Activated gamma-delta T cell (primary cell): ENCODE results near the gene ATP5PD.
"Not testable (repeated sequence)": the region's sequence is repeated elsewhere in the genome, so short reads cannot be mapped to it uniquely, and the experiment has no call there.

Experiments
- DNase-seq: peaks from one replicate; lab custom pipeline; 2025; lab: John Stamatoyannopoulos, UW

Gene ATP5PD

DNA sequence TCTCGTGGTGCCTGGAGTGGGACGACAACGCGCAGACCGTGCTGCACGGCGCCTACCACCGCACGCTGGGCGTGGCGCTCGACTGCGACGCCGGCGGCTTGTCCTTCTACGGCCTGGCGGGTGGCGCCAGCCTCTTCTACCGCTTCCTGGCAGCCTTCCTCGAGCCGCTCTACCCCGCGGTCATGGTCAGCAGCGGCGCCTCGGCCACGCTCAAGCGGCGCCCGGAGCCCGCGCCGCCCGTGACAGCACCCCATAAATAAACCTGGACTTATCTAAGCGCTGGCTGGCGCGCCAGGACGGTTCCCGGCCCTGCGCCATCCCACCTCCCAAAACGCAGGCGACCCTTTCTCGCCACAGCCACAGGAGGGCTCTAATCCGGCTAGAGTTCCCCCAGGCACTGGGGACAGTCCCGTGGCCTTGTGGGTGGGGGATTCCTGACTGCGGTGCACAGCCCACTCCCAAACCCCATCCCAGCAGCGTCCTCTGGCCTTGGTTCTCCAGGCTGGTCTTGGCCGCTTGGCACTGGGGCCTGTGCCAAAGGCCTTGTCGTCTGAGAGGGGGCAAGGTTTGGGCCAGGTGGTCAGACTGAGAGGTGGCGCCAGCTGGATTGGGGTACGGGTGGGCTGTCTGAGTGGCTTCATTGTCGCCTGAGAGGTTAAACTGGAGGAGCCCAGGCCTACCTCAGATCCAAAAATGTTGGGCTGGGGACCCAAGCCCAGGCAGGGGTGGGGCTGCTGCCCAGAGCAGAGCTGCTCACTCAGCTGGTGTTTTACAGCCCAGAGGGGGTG lies 30.9 kb upstream of the ATP5PD start:
- no peak for DNase-seq

DNA sequence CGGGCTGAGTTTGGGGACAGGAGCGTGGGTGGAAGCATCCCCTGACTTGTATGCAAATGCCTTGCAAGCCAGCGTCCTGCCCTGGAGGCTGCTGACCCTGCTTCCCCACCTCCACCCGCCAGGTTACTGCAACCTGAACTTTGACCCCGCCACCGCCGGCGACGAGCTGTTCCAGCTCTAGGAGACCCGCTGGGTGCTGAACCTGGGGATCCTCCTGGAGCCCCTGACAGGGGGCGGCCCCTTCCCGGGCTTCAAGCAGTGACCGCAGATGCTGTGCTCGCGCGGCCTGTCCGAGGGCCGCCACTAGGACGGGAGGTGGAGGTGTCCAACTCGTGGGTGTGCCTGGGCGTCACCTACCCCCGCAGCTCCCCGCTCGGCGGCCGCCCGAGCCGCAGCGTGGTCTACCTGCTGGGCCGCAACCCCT lies 30.3 kb upstream of the ATP5PD start:
- DNase-seq: no peak

DNA sequence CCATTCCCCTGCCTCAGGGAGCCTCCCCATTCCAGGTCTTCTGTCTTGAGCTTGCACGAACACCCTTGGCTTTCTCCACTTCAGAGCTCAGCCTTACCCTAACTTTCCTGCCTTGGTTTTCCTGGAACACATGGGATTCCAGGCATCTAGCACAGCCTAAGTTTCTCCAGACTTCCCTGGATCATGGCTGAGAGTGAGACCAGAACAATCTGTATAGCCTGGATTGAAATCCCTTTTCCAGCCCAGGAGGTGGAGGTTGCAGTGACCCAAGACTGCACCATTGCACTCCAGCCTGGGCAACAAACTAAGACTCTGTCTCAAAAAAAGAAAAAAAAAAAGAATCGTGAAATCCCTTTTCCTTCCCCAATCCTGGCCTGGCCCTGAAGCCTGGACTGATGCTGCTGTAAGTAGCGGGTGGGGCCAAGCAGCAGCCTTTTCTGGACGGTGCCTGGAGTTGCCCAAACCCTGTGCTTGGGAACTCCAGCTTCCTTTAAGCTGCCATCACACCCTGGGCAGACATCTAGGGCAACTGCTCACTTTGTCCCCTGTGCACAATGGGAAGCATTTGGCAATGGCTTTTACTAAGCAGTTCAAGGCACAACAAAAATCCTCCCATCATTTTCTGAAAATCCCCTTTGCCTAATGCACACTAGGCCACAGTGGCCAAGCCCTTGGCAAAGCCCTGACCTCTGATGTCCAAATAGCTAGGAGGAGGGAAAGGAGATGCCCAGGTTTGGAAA lies 29.0 kb upstream of the ATP5PD start:
- DNase-seq: no peak

DNA sequence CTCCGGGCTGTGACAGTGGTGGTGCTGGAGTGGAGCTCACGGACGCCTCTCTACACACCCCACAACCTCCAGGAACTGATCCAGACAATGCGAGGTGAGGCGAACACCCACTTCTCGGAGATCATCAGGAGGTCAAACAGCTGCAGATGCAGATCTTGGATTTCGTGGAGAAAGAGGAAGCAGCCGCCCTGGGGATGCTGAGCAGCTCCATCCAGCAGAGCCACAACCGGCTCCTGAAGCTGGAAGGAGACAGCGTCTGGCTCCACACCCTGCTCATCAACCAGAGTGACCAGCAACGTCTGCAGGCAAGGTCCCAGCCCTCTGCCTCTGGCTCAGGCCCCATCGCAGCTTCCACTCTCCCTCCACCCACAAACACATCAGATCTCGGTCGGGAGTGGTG lies 27.8 kb upstream of the ATP5PD start:
- no peak for DNase-seq

DNA sequence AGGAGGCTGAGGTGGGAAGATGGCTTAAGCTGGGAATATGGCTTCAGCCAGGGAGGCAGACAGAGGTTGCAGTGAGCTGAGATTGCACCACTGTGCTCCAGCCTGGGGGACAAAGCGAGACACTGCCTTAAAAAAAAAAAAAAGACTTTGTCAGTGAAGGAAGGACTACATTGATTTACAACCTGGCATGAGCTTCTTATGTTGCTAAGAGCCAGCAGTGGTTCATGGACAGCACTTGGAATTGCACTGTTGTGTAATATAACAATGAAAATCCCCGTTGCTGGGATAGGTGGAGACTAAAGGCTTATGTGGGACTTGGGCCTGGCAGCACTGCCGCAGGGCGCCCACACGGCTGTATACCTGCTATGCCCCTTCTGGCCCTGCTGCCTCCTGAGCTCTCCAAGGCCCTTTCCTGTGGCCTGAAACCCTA lies 26.9 kb upstream of the ATP5PD start:
- no peak for DNase-seq

- DNase-seq: not testable (repeated sequence)
Measured at GRCh38 chr17:75072909-75073308, 26.1 kb upstream of the ATP5PD start.

DNA sequence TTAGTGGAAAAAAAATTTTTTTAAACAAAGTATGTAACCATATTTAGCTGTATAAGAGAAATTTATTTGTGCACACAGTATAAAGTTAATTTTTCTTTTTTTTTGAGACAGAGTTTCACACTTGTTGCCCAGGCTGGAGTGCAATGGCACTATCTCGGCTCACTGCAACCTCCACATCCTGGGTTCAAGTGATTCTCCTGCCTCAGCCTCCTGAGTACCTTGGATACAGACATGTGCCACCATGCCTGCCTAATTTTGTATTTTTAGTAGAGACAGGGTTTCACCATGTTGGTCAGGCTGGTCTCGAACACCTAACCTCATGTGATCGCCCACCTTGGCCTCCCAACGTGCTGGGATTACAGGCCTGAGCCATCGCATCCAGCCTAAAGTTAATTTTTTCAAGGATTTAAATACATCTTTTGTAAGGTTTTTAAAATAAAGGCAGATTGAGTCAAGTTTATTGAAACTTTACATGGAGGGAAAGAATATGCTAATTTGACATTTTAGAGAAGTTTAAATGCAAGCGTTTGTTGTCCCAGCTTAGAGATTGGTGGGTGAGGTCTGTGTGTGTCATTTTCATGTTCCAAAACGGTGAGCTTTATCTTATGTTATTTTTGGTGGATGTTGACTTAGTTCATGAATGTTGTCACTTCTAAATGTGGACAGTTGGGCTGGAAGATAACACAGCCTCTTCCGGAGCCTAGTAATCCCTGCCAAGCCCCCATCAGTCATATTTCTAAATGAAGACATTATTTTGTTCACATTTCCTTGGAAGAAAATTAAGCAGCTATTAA lies 24.9 kb upstream of the ATP5PD start:
- DNase-seq: not testable (repeated sequence)

GRCh38 chr17:75069783-75070182 lies 23.0 kb upstream of the ATP5PD start:
- DNase-seq: no peak

DNA sequence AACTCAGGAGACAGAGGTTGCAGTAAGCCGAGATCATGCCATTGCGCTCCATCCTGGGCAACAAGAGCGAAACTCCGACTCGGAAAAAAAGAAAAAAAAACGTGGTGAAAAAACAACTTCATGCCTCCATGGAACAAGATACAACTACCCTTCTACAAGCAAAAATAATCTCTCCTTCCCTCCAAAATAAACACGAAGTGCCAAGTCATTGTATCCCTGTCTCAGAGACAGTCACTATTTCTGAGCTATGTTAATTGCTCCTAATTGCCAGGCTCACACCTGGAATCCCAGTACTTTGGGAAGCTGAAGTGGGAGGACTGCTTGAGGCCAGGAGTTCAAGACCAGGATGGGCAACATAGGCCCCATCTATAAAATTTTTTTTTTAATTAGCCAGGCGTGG lies 22.0 kb upstream of the ATP5PD start:
- no peak for DNase-seq

- no peak for DNase-seq
Measured at GRCh38 chr17:75067856-75068255, 21.1 kb upstream of the ATP5PD start.

GRCh38 chr17:75065562-75066151 lies 18.9 kb upstream of the ATP5PD start:
- DNase-seq: no peak

DNA sequence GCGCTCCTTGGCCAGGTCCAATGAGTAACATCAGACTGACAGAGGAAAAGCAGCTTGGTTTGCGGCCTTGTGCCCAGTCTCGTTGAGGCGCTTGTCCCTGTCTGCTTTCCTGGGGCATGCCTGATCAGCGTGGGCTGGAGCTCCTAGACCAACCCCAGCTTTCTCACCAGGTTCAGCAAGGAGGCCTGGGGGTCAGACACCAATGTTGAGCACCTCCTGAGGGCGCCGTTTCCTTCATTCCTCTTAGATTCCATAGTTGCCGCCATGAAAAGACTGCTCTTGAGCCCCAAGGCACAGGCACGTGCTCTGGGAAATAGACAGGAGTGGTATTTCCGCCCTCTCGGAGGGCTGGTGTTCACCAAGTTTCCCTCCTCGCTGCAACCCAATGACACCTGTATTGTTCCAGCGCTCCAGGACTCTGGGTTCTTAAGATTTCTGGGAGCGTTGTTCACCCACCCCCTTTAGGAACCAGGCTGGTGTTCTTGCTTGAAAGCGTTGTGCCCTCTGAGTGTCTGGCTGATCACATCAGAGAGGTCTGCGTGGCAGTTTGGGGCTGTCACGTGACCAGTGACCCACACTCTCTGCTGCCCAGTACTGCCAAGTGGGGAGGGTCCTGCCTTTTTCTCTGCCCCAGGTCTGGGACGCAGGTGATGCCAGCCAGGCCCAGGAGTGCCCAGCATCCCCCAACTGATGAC lies 18.2 kb upstream of the ATP5PD start:
- DNase-seq: no peak

DNA sequence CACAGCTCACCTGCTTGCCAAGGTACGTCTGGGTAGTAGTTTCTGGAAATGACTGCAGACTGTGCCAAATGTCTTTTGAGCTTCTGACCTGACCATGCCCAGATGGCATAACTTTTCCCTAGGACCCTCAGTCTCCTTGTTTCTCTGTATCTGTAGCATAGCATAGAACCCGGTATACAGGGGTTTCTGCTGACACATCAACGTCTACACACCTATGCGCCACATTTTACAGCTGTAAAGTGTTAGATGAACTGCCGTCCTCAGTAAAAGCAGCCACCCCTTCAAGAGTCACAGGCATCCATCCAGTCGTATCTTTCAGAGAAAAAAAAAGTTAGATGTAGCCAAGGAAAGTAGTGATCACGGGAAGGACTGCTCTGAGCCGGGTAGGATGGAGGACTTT lies 17.7 kb upstream of the ATP5PD start:
- DNase-seq: no peak

GRCh38 chr17:75064040-75064439 lies 17.3 kb upstream of the ATP5PD start:
- DNase-seq: no peak

DNA sequence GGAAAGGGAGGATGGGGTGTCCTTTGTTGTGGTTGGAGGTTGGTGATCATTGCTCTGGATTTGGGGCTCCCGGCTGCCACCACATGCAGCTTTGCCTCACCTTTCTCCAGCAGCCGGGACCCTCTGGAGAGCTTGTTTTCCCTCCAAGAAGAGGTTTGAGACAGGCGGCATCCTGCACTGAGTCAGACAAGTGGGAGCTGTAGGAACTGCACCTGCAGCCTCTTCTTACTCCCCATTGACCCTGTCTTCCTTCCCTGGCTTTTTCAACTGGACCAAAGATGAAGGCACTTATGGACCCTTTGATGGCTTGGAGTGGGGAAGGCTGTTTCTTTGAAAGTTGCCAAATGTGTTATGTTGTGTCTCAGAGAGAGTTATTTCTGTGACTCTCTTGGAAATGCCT lies 16.9 kb upstream of the ATP5PD start:
- no peak for DNase-seq

GRCh38 chr17:75063201-75063600 lies 16.4 kb upstream of the ATP5PD start:
- no peak for DNase-seq

DNA sequence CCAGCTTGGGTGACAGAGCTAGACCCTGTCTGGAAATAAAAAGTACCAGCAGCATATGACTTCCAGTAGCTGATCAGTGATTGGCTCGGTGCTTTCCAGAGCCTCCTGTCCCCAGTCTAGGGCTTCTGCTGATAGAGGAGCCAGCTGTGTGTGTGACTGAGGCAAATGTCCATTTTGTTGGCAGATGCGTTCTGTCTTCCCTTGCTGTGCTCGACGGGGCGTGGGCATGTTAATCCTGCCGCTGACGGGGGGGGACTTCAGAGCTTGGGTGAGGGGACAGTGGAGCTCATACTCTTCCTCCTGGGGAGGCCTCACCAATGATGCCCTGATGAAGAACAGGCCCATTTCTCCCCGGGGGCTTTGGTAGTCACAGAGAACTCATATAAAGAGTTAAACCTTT lies 14.8 kb upstream of the ATP5PD start:
- no peak for DNase-seq

DNA sequence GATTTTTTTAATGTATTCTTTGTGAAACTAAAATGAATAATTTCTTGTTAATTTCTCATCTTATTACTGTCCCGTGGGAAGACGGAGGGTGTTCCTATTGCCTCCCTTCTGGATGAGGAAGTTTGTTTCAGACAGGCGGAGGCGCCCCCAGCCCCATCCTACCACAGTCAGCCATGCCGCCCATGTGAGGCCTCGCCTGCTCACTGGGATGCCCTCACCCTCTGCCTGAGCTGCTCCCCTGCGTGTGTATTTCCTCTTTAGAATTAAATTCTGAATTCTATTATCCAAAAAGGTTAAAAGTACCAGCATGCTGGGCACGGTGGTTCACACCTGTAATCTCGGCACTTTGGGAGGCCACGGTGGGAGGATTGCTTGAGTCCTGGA lies 14.3 kb upstream of the ATP5PD start:
- DNase-seq: no peak

GRCh38 chr17:75060434-75061054 lies 13.8 kb upstream of the ATP5PD start:
- DNase-seq: no peak

GRCh38 chr17:75059369-75060345 lies 12.9 kb upstream of the ATP5PD start:
- no peak for DNase-seq
